GM12864 (cell line): Measurements from ENCODE around the gene MYL6B.
"Not testable (repeated sequence)": the region's sequence is repeated elsewhere in the genome, so short reads cannot be mapped to it uniquely, and the experiment has no call there.

Experiments used
- DNase-seq: peaks from one replicate; pipeline ENCODE4 v3.0.0-alpha.2; 2011; ENCODE audit warnings: low read depth
- H3K4me3 ChIP-seq: 2 replicates; pipeline ENCODE4 v1.5.1; 2011; ENCODE audit warnings: mild to moderate bottlenecking, low read depth, low read length, control low read depth
- TF ChIP-seq, protein P1 (sequence below): IDR thresholded peaks from 2 replicates; pipeline ENCODE4 v1.5.1; 2011; ENCODE audit warnings: low read depth, mild to moderate bottlenecking, moderate library complexity, low read length, control low read depth, inconsistent platforms; ENCODE audit errors: missing control alignments

The MYL6B gene

DNA sequence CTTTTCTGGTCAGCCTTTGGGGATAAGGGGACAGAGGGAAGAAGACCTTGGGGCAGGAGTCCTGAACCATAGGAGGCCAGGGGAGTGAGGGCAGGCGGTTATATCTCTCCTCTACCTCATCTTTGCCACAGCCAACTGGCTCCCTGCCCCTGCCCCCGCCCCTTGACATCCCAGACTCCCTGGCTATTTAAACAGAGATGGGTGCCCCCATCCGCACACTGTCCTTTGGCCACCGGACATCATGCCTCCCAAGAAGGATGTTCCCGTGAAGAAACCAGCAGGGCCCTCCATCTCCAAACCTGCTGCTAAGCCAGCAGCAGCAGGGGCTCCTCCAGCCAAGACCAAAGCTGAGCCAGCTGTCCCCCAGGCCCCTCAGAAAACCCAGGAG lies 1.3 kb downstream of the MYL6B start:
- DNase-seq = no peak
- no peak overlapping the region for H3K4me3 ChIP-seq
- TF ChIP-seq, protein P1, sequence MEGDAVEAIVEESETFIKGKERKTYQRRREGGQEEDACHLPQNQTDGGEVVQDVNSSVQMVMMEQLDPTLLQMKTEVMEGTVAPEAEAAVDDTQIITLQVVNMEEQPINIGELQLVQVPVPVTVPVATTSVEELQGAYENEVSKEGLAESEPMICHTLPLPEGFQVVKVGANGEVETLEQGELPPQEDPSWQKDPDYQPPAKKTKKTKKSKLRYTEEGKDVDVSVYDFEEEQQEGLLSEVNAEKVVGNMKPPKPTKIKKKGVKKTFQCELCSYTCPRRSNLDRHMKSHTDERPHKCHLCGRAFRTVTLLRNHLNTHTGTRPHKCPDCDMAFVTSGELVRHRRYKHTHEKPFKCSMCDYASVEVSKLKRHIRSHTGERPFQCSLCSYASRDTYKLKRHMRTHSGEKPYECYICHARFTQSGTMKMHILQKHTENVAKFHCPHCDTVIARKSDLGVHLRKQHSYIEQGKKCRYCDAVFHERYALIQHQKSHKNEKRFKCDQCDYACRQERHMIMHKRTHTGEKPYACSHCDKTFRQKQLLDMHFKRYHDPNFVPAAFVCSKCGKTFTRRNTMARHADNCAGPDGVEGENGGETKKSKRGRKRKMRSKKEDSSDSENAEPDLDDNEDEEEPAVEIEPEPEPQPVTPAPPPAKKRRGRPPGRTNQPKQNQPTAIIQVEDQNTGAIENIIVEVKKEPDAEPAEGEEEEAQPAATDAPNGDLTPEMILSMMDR = no peak

DNA sequence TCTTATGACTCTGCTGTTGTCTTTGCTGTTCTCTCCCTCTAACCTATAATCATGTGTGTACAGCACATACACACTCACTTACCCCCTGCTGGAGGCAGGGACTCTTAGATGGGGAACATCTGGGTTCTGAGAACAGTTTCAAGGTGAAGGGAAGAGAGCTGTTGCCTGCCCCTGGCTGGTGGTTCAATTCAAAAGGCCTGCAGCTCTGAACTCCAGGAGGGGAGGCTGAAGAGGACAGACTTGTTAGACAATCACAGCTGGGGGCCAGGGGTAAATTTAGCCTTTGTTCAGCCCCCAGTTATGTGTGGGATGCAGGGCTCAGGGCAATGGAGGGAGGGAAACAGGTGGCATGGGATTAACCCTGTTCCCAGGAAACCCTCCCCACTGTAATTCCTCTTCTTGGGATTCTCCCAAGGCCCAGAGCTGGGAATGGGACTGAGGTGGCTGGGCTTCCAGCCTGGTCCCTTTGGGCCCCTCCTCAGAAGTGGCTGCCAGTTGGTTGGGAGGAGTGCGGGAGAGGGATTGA lies 1.9 kb downstream of the MYL6B start:
- H3K4me3 ChIP-seq = no peak overlapping the region
- TF ChIP-seq, protein P1 = no peak
- DNase-seq = no peak

DNA sequence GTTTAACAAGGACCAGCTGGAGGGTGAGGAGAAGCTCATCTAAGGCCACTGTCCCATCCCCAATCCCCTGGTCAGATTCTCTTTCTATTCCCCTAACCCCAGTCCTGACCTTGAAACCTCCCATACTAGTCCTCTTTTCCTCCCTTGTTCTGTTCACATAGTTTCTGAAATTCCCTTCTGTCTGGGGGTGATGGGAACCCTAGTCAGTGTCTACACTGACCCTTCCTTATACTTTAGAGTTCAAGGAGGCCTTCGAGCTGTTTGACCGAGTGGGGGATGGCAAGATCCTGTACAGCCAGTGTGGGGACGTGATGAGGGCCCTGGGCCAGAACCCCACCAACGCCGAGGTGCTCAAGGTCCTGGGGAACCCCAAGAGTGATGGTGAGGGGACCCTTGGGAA lies 2.4 kb downstream of the MYL6B start:
- no peak for DNase-seq
- TF ChIP-seq, protein P1 = no peak
- no peak overlapping the region for H3K4me3 ChIP-seq

DNA sequence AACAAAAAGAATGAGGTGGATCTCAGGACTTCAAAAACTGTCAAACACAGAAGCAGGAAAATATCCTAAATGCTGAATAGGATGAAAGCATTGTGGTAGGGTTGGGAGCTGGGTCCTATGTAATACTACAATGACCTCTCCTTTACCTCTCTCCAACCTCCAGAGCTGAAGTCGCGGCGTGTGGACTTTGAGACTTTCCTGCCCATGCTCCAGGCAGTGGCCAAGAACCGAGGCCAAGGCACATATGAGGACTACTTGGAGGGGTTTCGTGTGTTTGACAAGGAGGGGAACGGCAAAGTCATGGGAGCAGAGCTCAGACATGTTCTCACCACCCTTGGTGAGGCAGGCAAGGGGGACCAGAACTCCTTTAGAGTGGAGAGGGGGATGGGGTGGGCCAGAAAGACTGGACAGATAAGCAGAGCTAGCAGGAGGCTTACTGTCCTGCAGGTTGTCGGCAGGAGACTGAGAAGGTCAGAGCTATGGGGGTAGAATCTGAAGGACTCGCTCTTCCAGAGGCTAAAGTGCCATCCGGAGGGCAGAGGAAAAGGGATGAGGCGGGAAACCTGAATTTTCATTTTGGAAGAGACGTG lies 3.0 kb downstream of the MYL6B start:
- DNase-seq = no peak
- TF ChIP-seq, protein P1 = no peak
- H3K4me3 ChIP-seq = no peak overlapping the region

DNA sequence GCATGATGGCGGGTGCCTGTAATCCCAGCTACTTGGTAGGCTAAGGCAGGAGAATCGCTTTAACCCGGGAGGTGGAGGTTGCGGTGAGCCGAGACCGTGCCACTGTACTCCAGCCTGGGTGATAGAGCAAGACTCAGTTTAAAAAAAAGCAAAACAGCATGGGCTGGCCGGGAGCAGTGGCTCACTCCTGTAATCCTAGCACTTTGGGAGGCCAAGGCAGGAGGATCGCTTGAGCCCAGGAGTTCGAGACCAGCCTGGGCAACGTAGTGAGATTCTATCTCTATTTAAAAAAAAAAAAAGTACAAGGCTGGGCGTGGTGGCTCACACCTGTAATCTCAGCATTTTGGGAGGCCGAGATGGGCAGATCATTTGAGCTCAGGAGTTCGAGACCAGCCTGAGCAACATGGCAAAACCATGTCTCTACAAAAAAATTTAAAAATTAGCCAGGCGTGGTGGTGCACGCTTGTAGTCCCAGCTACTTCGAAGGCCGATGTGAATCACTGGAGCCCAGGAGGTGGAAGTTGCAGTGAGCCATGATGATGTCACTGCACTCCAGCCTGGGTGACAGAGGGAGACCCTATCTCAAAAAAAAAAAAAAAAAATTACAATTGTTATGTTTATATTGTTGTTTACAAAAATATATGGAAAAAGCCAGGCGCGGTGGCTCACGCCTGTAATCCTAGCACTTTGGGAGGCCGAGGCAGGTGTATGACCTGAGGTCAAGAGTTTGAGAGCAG lies 4.2 kb downstream of the MYL6B start:
- DNase-seq = not testable (repeated sequence)
- H3K4me3 ChIP-seq = peak overlapping the region; percentile 80

DNA sequence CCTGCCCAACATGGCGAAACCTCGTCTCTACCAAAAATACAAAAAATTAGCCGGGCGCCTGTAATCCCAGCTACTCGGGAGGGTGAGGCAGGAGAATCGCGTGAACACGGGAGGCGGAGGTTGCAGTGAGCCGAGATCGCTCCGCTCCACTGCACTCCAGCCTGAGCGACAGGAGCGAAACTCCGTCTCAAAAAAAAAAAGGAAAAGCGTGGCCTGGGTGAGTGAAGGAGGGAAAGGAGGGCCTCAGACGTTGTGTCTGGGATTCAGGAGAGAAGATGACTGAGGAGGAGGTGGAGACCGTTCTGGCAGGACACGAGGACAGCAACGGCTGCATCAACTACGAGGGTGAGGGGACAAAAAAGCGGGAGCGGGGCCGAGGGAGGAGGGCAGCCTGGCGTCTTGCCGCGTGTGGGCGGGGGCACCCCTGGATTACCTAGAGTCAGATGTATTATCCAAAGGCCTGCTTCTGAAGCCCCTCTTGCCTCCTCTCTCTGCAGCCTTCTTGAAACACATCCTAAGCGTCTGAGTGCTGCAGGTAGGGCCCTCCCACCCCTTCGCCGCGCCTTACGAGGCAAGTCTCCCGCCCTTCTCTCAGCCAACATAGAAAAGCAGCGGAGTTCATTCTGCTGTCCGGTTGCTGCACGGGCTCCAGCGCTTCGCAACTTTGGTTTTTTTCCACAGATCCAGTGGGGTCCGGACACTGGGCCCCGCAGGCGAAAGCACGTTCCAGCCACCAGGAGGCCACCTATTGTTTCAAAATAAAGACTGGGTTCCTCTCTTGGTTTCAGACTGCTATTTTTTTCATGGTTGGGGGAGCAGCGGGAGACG lies 5.0 kb downstream of the MYL6B start:
- H3K4me3 ChIP-seq = peak overlapping the region; percentile 80
- TF ChIP-seq, protein P1 = peak; percentile 58
- no peak for DNase-seq
